WTC11 (cell line): ENCODE measurements around the gene ATMIN. TPM values are rescaled to one million over a fixed set of nuclear protein-coding genes. Genes with fewer than 3 reads are reported as not detected.

ENCODE experiments used
- ATAC-seq: fragments of 200-7000 bp; cut with Tn5 transposase; 2 replicates; pipeline ENCODE4 v1.10.0; 2021; ENCODE audit warnings: mild to moderate bottlenecking, moderate library complexity
- CTCF ChIA-PET: fragments of 300-600 bp; sonication (Branson Sonifier 250); formaldehyde crosslinking; loops from one replicate; lab custom pipeline; 2021; ENCODE audit warnings: antibody characterized with exemption; lab: Charles Lee
- POLR2A ChIA-PET: fragments of 350-600 bp; sonication (Branson Sonifier 250); formaldehyde crosslinking; loops from one replicate; lab custom pipeline; 2021; ENCODE audit warnings: antibody characterized with exemption; lab: Charles Lee
- DNase-seq: peaks from one replicate; pipeline ENCODE4 v3.0.0; 2021; ENCODE audit warnings: low spot score
- H3K27ac Mint-ChIP-seq: 2 replicates; pipeline ENCODE4 v1.8.0; 2021; ENCODE audit warnings: mixed read lengths
- H3K27me3 Mint-ChIP-seq: 2 replicates; pipeline ENCODE4 v1.8.0; 2021; ENCODE audit warnings: low read depth, mild to moderate bottlenecking, moderate library complexity, mixed read lengths
- H3K36me3 Mint-ChIP-seq: 2 replicates; pipeline ENCODE4 v1.8.0; 2021; ENCODE audit warnings: mixed read lengths
- H3K4me1 Mint-ChIP-seq: 2 replicates; pipeline ENCODE4 v1.8.0; 2022; ENCODE audit warnings: mixed read lengths
- H3K4me3 Mint-ChIP-seq: 2 replicates; pipeline ENCODE4 v1.8.0; 2021; ENCODE audit warnings: mild to moderate bottlenecking, moderate library complexity, mixed read lengths
- H3K9me3 Mint-ChIP-seq: 2 replicates; pipeline ENCODE4 v1.8.0; 2021; ENCODE audit warnings: mixed read lengths
- ETV6 ChIP-seq: sonication (generic); formaldehyde crosslinking; IDR thresholded peaks from 2 replicates; pipeline ENCODE4 v1.8.1; 2022; ENCODE audit warnings: mild to moderate bottlenecking, missing genetic modification reagents
- FOXJ3 ChIP-seq: sonication (generic); formaldehyde crosslinking; IDR thresholded peaks from 2 replicates; pipeline ENCODE4 v1.9.0; 2021; ENCODE audit warnings: missing genetic modification reagents, mild to moderate bottlenecking, borderline replicate concordance
- FOXP1 ChIP-seq: sonication (generic); formaldehyde crosslinking; IDR thresholded peaks from 2 replicates; pipeline ENCODE4 v1.8.0; 2022; ENCODE audit warnings: missing genetic modification reagents, mild to moderate bottlenecking, moderate library complexity, borderline replicate concordance
- FOXP4 ChIP-seq: sonication (generic); formaldehyde crosslinking; IDR thresholded peaks from 2 replicates; pipeline ENCODE4 v1.8.0; 2022; ENCODE audit warnings: mild to moderate bottlenecking, missing genetic modification reagents
- NFE2L1 ChIP-seq: sonication (generic); formaldehyde crosslinking; IDR thresholded peaks from 2 replicates; pipeline ENCODE4 v1.8.1; 2023; ENCODE audit warnings: missing genetic modification reagents
- NR3C1 ChIP-seq: sonication (generic); formaldehyde crosslinking; conservative IDR thresholded peaks from 2 replicates; pipeline ENCODE4 v1.8.1; 2023; ENCODE audit warnings: low read depth, mild to moderate bottlenecking, missing genetic modification reagents
- TEAD1 ChIP-seq: sonication (generic); formaldehyde crosslinking; IDR thresholded peaks from 2 replicates; pipeline ENCODE4 v1.8.0; 2022; ENCODE audit warnings: mild to moderate bottlenecking, missing genetic modification reagents
- ZNF138 ChIP-seq: sonication (generic); formaldehyde crosslinking; conservative IDR thresholded peaks from 2 replicates; pipeline ENCODE4 v1.8.1; 2022; ENCODE audit warnings: mild to moderate bottlenecking, moderate library complexity, missing genetic modification reagents
- ZNF416 ChIP-seq: fragments of 250-450 bp; sonication (Bioruptor Pico); IDR thresholded peaks from 2 replicates; pipeline ENCODE4 v1.9.0; 2021; ENCODE audit warnings: mild to moderate bottlenecking, inconsistent platforms
- total RNA-seq: library from RNA; stranded (reverse); gene quantifications from 3 replicates; pipeline ENCODE4 v1.2.3, GENCODE V29; 2021
- TF ChIP-seq, protein P1 (sequence below): sonication (generic); formaldehyde crosslinking; IDR thresholded peaks from 2 replicates; pipeline ENCODE4 v1.8.1; 2023; ENCODE audit warnings: mild to moderate bottlenecking, moderate library complexity, missing genetic modification reagents
- TF ChIP-seq, protein P2 (sequence below): fragments of 250-450 bp; sonication (Bioruptor Pico); IDR thresholded peaks from 2 replicates; pipeline ENCODE4 v1.8.0; 2021; ENCODE audit warnings: mild to moderate bottlenecking
- TF ChIP-seq, protein P3 (sequence below): sonication (generic); formaldehyde crosslinking; IDR thresholded peaks from 2 replicates; pipeline ENCODE4 v1.8.1; 2022; ENCODE audit warnings: low read depth, mild to moderate bottlenecking, moderate library complexity, missing genetic modification reagents, borderline replicate concordance
- TF ChIP-seq, protein P4 (sequence below): sonication (generic); formaldehyde crosslinking; conservative IDR thresholded peaks from 2 replicates; pipeline ENCODE4 v1.8.1; 2022; ENCODE audit warnings: mild to moderate bottlenecking, missing genetic modification reagents
- TF ChIP-seq, protein P5 (sequence below): fragments of 250-450 bp; sonication (Bioruptor Pico); IDR thresholded peaks from 2 replicates; pipeline ENCODE4 v1.9.0; 2021; ENCODE audit warnings: mild to moderate bottlenecking

Gene ATMIN
- total RNA-seq, 1 experiment from 2014 or later, result 43.1 TPM

- TF ChIP-seq TEAD1, result 0 out of 2 replicates have a peak, but pooled peaks have one; percentile 27
- TF ChIP-seq, protein P1, sequence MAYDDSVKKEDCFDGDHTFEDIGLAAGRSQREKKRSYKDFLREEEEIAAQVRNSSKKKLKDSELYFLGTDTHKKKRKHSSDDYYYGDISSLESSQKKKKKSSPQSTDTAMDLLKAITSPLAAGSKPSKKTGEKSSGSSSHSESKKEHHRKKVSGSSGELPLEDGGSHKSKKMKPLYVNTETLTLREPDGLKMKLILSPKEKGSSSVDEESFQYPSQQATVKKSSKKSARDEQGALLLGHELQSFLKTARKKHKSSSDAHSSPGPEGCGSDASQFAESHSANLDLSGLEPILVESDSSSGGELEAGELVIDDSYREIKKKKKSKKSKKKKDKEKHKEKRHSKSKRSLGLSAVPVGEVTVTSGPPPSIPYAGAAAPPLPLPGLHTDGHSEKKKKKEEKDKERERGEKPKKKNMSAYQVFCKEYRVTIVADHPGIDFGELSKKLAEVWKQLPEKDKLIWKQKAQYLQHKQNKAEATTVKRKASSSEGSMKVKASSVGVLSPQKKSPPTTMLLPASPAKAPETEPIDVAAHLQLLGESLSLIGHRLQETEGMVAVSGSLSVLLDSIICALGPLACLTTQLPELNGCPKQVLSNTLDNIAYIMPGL (CRISPR knock-in tag), result peak; percentile 23; the same call in 1 of the 2 replicates
- TF ChIP-seq, protein P2, sequence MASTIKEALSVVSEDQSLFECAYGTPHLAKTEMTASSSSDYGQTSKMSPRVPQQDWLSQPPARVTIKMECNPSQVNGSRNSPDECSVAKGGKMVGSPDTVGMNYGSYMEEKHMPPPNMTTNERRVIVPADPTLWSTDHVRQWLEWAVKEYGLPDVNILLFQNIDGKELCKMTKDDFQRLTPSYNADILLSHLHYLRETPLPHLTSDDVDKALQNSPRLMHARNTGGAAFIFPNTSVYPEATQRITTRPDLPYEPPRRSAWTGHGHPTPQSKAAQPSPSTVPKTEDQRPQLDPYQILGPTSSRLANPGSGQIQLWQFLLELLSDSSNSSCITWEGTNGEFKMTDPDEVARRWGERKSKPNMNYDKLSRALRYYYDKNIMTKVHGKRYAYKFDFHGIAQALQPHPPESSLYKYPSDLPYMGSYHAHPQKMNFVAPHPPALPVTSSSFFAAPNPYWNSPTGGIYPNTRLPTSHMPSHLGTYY (CRISPR knock-in tag), result no peak
- TF ChIP-seq NFE2L1, result no peak
- no peak for TF ChIP-seq ETV6
Observed at GRCh38 chr16:81035975-81036750, 521 bp downstream of the ATMIN start (continued).

- peaks cover 11% of the 10 kb centered on the region for H3K4me1 Mint-ChIP-seq
- DNase-seq (no peak), ATAC-seq (no peak)
- ChIA-PET POLR2A (interaction anchor here (1.3 kb wide), 1 partner anchor 30 kb away, joined by 4 read pairs; the partner anchor contains the start of genes CENPN and CMC2), CTCF (interaction anchor here (0.6 to 4.4 kb wide), 13 partner anchors 12 to 379 kb away, joined by 3 to 68 read pairs (median 5); partner anchors contain the start of genes BCO1, C16orf46, CENPN and CMC2)
- H3K4me3 Mint-ChIP-seq, result peak overlapping the region; percentile 83
- peaks cover 34% of the 10 kb centered on the region for H3K36me3 Mint-ChIP-seq
- TF ChIP-seq NR3C1 (CRISPR knock-in tag) (no peak), ZNF416 (CRISPR knock-in tag) (no peak), FOXP4 (CRISPR knock-in tag) (no peak), FOXJ3 (CRISPR knock-in tag) (no peak), ZNF138 (CRISPR knock-in tag) (no peak), FOXP1 (CRISPR knock-in tag) (no peak)
- TF ChIP-seq, protein P3, sequence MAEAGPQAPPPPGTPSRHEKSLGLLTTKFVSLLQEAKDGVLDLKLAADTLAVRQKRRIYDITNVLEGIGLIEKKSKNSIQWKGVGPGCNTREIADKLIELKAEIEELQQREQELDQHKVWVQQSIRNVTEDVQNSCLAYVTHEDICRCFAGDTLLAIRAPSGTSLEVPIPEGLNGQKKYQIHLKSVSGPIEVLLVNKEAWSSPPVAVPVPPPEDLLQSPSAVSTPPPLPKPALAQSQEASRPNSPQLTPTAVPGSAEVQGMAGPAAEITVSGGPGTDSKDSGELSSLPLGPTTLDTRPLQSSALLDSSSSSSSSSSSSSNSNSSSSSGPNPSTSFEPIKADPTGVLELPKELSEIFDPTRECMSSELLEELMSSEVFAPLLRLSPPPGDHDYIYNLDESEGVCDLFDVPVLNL (CRISPR knock-in tag), result no peak
- TF ChIP-seq, protein P4, sequence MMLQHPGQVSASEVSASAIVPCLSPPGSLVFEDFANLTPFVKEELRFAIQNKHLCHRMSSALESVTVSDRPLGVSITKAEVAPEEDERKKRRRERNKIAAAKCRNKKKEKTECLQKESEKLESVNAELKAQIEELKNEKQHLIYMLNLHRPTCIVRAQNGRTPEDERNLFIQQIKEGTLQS, result no peak
- TF ChIP-seq, protein P5, sequence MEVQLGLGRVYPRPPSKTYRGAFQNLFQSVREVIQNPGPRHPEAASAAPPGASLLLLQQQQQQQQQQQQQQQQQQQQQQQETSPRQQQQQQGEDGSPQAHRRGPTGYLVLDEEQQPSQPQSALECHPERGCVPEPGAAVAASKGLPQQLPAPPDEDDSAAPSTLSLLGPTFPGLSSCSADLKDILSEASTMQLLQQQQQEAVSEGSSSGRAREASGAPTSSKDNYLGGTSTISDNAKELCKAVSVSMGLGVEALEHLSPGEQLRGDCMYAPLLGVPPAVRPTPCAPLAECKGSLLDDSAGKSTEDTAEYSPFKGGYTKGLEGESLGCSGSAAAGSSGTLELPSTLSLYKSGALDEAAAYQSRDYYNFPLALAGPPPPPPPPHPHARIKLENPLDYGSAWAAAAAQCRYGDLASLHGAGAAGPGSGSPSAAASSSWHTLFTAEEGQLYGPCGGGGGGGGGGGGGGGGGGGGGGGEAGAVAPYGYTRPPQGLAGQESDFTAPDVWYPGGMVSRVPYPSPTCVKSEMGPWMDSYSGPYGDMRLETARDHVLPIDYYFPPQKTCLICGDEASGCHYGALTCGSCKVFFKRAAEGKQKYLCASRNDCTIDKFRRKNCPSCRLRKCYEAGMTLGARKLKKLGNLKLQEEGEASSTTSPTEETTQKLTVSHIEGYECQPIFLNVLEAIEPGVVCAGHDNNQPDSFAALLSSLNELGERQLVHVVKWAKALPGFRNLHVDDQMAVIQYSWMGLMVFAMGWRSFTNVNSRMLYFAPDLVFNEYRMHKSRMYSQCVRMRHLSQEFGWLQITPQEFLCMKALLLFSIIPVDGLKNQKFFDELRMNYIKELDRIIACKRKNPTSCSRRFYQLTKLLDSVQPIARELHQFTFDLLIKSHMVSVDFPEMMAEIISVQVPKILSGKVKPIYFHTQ (CRISPR knock-in tag), result no peak
- H3K9me3 Mint-ChIP-seq, result peaks cover 16% of the 10 kb centered on the region
- H3K27me3 Mint-ChIP-seq, result no peaks in the 10 kb centered on the region; the same call in 1 of the 2 replicates
- peak overlapping the region; percentile 35; the same call in 1 of the 2 replicates for H3K27ac Mint-ChIP-seq
Observed at GRCh38 chr16:81036751-81037350, 1.2 kb downstream of the ATMIN start.
